NK-92 (cell line): ENCODE measurements around the gene PDZRN4.
"Not testable (repeated sequence)": the region's sequence is repeated elsewhere in the genome, so short reads cannot be mapped to it uniquely, and the experiment has no call there.

Source experiments
- DNase-seq: peaks from one replicate; lab custom pipeline; 2025; ENCODE audit not compliant: unreplicated experiment; lab: John Stamatoyannopoulos, UW

PDZRN4 gene

GRCh38 chr12:41552588-41552987 is 364.5 kb downstream of the PDZRN4 start:
- DNase-seq, result no peak

DNA sequence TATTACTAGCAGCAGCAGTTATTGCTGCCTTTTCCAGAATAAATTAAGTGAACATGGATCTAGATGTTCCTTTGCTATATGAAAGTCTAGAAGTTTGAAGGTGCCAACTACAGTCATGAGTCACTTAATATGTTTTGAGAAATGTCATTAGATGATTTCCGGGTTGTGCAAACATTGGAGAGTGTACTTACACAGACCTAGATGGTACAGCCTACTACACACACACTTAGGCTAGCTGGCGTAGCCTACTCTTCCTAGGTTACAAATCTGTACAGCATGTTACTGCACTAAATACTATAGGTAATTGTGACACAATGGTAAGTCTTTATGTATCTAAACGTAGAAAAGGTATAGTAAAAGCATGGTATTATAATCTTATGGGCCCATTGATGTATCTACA is 368.1 kb downstream of the PDZRN4 start:
- no peak for DNase-seq

GRCh38 chr12:41557344-41557743 is 369.2 kb downstream of the PDZRN4 start:
- DNase-seq, result no peak

DNA sequence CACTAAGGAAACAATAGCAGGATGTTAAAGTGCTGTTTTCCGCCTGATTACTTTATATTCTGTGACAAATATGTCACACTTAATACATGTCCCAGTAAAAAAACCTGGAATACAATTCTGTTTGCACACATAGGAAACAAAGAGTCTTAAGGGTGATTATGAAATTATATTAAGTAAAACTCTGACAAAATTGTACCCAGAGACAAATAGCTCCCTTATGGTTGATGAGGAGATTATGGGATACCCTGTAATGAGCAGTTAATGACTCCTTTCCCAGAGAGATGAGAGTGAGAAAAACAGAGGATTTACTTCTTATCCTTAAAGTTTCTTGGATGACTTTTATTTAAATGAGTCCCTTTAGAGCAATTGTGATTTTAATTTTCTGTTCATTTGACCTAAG is 370.6 kb downstream of the PDZRN4 start:
- DNase-seq, result no peak

GRCh38 chr12:41563051-41563450 is 374.9 kb downstream of the PDZRN4 start:
- DNase-seq, result no peak

DNA sequence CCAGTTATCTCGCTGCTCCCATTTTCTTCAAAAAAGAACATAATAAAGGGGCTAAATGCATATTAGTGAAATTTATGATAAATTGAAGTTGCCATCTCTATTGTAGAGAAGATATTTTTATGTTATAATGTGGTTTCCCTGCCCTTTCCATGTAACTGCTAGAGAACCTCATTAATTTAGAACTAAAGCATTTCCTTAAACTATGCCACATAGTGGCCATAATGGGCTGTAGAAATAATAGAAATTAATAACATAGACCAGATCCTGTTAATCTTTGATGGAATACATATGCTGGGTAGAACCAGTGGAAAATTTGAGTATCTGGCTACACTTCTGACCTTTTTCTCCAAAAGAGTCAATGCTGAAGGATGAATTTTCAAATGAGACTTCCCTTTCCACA is 376.7 kb downstream of the PDZRN4 start:
- no peak for DNase-seq

DNA sequence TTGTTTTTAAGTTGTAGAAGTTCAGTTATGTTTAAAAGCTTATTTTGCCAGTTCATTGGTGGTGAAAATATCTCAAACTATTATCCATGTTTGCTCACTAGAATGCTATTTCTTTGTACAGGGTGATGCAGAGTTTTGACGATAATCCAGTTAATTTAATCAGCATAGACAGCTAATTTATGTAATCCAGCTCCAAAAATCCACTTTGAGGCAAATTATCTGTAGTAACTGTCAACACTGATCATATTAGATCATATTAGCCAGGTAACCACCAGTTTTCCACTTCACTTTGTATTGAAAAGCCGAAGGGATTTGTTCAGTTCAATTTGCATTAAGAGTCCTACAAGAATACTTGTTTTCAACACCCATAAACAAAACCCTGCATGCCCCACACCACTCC is 378.6 kb downstream of the PDZRN4 start:
- no peak for DNase-seq

DNA sequence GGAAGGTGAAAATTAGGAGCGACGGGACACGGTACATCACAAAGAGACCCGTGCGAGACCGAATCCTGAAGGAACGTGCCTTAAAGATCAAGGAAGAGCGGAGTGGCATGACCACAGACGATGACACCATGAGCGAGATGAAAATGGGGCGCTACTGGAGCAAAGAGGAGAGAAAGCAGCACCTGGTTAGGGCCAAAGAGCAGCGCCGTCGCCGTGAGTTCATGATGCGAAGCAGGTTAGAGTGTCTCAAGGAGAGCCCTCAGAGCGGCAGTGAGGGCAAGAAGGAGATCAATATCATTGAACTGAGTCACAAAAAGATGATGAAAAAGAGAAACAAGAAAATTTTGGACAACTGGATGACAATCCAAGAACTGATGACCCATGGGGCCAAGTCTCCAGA is 385.3 kb downstream of the PDZRN4 start:
- DNase-seq, result no peak

DNA sequence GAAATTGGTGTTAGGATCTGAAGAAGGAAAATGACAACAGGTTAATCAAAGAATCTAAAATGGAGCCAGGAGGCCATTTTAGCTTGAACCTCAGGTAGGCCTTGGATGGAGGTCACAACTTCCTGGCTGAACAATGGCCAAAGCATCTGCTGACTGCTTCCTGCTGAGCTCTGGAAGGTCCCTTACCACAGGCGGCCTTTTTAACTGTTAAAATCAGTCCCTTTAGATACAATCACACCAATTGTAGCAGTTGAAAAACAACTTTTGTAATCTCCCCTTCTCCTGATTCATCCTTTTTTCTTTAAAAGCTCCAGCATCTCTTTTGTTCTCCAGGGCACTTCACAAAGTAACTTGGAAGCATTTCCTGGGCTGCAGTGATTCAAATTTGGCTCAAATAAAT is 388.8 kb downstream of the PDZRN4 start:
- DNase-seq, result no peak

GRCh38 chr12:41577995-41578394 is 389.9 kb downstream of the PDZRN4 start:
- DNase-seq, result no peak

GRCh38 chr12:41585784-41586183 is 397.7 kb downstream of the PDZRN4 start:
- DNase-seq, result no peak

DNA sequence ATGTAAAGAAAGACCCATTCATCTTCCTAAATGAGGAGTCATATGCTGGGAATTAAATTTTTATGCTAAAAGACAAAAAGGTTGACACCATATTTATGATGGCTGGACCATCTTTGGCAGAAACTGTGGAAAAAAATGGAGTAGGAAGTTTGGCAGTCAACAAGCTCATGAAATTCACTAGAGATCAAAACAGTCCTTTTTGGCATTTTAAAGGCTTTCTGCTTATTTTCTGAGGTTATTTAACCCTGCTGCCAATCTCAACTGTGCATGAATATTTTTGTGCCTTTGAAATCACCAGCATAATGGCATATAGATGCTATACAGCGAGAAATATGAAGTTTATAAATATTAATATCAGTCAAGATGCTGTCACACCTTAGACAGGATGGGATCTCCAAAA is 399.5 kb downstream of the PDZRN4 start:
- DNase-seq, result no peak

GRCh38 chr12:41589878-41590277 is 401.8 kb downstream of the PDZRN4 start:
- no peak for DNase-seq

DNA sequence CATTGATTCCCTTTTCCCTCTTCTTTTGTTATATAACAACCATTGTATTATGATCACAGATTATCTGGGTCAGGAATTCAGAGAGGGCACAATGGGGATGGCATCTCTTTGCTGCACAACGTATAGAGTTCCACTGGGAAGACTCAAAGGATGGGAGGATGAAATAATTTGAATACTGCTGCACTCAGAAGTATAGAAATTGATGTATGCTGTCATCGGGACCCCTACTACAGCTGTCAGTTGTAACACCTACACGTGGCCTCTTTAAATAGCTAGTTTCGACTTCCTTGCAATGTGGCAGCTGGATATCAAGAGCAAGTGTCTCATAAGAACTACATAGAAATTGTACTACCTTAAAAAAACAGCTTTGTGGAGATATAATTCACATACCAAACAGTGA is 408.1 kb downstream of the PDZRN4 start:
- DNase-seq, result no peak

- DNase-seq, result no peak
Measured at GRCh38 chr12:41604830-41605229, 416.7 kb downstream of the PDZRN4 start.

DNA sequence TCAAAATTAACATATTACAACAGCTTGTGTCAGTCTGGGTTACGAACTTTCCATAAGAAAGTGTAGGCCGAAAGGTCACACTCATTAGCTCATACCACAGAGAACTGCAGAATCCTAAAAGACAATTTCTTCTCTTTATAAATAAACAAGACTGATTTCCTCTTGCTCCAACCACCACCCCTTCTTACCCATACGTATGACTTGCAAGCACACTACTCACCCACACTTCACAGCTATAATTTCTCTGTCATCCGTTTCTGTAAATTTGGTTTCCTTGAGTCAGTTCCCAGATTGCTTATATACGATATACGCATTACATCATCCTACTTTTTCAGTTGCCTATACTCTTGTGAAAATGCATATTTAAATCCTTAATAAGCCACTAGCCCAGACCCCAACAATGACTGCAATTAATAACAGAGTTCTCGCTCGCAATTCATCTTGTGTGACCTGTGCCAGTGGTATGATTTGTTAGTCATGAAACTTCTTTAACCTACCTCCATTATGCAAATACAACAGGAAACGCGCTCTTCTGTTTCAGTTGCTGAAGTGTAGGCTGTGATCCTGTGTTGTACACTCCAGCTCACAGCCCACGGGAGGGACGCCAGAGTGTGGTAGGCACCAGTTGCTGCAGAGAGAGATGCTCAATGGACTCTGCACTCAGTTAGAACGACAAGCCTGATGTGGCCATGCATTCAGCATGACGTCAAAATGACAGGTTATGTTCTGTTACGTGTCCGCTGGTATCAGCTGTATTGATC is 417.6 kb downstream of the PDZRN4 start:
- DNase-seq, result no peak

DNA sequence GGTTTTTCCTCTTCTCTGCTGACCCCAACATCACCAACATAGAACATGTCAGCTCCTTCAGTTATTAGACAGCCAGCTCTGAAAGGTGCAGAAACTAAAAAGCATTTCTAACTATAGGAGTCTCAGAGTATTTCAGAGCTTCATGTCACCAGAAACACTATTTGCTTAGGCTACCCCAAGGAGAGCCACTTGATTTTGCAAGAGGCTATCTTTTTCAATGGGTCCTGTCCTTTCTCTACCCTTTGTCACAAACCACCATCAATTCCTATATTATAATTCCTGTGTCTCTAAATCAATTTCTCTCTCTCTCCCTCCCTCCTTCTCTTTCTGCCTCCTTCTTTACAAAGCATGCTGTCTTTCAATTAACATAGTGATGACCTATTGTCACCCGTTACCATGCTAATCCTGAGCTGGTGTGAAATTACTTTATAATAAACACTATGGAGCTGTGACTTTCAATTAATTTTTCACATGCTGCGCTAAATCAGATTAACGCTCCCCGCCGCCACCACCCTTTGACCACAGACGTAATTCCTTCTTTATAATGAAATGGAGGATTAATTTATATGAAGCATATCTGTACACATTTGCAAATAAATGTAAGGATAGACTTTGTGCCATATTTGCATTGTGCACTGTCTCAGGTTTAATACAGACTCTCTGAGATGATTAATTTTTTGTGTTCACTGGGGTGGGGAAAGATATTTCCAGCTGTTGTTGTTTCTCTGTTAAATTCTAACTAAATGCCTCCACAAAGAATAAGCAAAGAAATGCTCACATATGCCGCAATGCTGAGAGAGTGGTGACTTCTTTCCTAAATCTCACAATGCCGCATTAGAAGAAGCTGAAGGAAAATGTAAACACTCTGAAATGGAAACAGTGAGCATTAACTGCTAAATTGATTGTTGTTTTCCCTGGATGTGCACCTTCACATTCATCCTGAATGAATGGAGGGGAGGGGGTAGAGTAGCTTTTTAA is 418.6 kb downstream of the PDZRN4 start:
- DNase-seq, result no peak

- DNase-seq, result no peak
Measured at GRCh38 chr12:41612892-41613557, 424.9 kb downstream of the PDZRN4 start.

- not testable (repeated sequence) for DNase-seq
Measured at GRCh38 chr12:41615174-41615573, 427.1 kb downstream of the PDZRN4 start.

DNA sequence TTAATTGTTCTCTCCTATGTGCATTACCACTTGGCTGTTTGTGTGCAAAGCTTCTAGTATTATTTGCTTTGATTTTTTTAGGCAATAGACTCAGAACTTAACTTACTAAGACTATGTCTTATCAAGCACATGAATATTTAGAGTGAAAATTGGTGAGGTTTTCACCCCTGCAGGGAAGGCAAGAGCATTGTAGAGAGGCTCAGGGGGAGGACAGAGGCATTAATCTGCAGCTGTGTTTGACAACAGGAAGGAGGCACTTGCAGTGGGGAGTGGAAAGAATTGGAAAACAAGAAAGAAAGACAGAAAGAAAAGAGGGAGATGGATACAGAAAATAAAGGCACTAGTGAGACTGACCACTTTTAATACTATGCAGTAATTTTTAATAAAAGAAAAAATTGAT is 431.6 kb downstream of the PDZRN4 start:
- DNase-seq, result no peak

DNA sequence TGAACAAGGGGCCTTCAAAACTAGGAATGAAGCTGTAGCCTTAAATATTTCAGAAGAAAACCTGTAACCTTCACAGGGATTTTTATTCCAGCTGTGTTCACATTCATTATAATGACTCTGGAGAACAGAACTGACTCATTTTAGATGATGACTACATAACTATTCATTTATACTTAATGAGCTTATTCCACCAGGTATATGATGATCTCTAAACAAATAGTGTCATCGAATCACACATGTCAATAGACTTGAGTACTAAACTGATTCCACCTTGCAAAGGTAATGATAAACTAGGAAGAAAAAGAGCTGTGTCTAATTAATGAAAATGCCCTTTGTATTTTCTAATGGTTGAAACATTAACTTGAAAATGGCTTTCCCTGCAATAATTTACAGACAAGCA is 433.2 kb downstream of the PDZRN4 start:
- DNase-seq, result no peak
